Measurements from ENCODE around the gene LYSMD4. TPM values are rescaled to one million over a fixed set of nuclear protein-coding genes. Genes with fewer than 3 reads are reported as not detected.
A peak's percentile ranks its signal among the peaks of the same experiment; 100 is the strongest.
"Not testable (repeated sequence)": the region's sequence is repeated elsewhere in the genome, so short reads cannot be mapped to it uniquely, and the experiment has no call there.

LYSMD4 gene
- total RNA-seq, 1 donor from 2014 or later, result 14.7 TPM

- Histone ChIP-seq H3K4me1 (no peaks in the 10 kb centered on the region), H3K27me3 (no peaks in the 10 kb centered on the region), H3K27ac (no peak overlapping the region), H3K9me3 (no peaks in the 10 kb centered on the region), H3K4me3 (no peak overlapping the region), H3K36me3 (no peaks in the 10 kb centered on the region)
- TF ChIP-seq POLR2A (IDR thresholded peaks at IDR 0.05) (no peak), POLR2AphosphoS5 (IDR thresholded peaks at IDR 0.05; ENCODE audit: insufficient read depth in 1 of 2, low read depth in 1 of 2) (no peak), CTCF (IDR thresholded peaks at IDR 0.05) (no peak)
- DNase-seq (ENCODE audit: extremely low spot score in 2 of 2), result no peak
- intact Hi-C loops (cut with DNase I), result no loop called here
Measured at GRCh38 chr15:99762288-99762687, 29.1 kb upstream of the LYSMD4 start.

- Histone ChIP-seq H3K4me1 (no peaks in the 10 kb centered on the region), H3K27ac (no peak overlapping the region), H3K9me3 (no peaks in the 10 kb centered on the region), H3K36me3 (no peaks in the 10 kb centered on the region), H3K4me3 (no peak overlapping the region), H3K27me3 (no peaks in the 10 kb centered on the region)
- no peak for DNase-seq (ENCODE audit: extremely low spot score in 2 of 2)
- intact Hi-C loops (cut with DNase I), result loop anchor here (10.0 kb wide), 1 partner anchor 481 kb away; no protein-coding TSS in a partner anchor
- no peak for TF ChIP-seq POLR2AphosphoS5 (IDR thresholded peaks at IDR 0.05; ENCODE audit: insufficient read depth in 1 of 2, low read depth in 1 of 2)
- TF ChIP-seq CTCF (IDR thresholded peaks at IDR 0.05), result peak; percentile 47 to 73 (median 67)
- TF ChIP-seq POLR2A (IDR thresholded peaks at IDR 0.05), result no peak
Measured at GRCh38 chr15:99755692-99756409, 22.6 kb upstream of the LYSMD4 start.

GRCh38 chr15:99753066-99753465 lies 19.8 kb upstream of the LYSMD4 start:
- TF ChIP-seq POLR2A (IDR thresholded peaks at IDR 0.05) (no peak), CTCF (IDR thresholded peaks at IDR 0.05) (no peak), POLR2AphosphoS5 (IDR thresholded peaks at IDR 0.05; ENCODE audit: insufficient read depth in 1 of 2, low read depth in 1 of 2) (no peak)
- no peak overlapping the region for H3K27ac ChIP-seq
- intact Hi-C loops (cut with DNase I), result loop anchor here (10.0 kb wide), 1 partner anchor 478 kb away; no protein-coding TSS in a partner anchor

GRCh38 chr15:99752556-99752955 lies 19.3 kb upstream of the LYSMD4 start:
- Histone ChIP-seq H3K27me3 (no peaks in the 10 kb centered on the region), H3K4me3 (no peak overlapping the region), H3K9me3 (no peaks in the 10 kb centered on the region), H3K36me3 (no peaks in the 10 kb centered on the region), H3K4me1 (no peaks in the 10 kb centered on the region), H3K27ac (no peak overlapping the region)
- DNase-seq (ENCODE audit: extremely low spot score in 2 of 2), result no peak
- TF ChIP-seq POLR2A (IDR thresholded peaks at IDR 0.05) (no peak), POLR2AphosphoS5 (IDR thresholded peaks at IDR 0.05; ENCODE audit: insufficient read depth in 1 of 2, low read depth in 1 of 2) (no peak), CTCF (IDR thresholded peaks at IDR 0.05) (no peak)
- intact Hi-C loops (cut with DNase I), result loop anchor here (10.0 kb wide), 1 partner anchor 478 kb away; no protein-coding TSS in a partner anchor

More at GRCh38 chr15:99753066-99753465, 19.8 kb upstream of the LYSMD4 start:
- H3K4me3 ChIP-seq, result no peak overlapping the region
- H3K36me3 ChIP-seq, result no peaks in the 10 kb centered on the region
- H3K9me3 ChIP-seq, result no peaks in the 10 kb centered on the region
- no peaks in the 10 kb centered on the region for H3K4me1 ChIP-seq
- no peaks in the 10 kb centered on the region for H3K27me3 ChIP-seq
- DNase-seq (ENCODE audit: extremely low spot score in 2 of 2), result no peak

GRCh38 chr15:99750326-99750725 lies 17.1 kb upstream of the LYSMD4 start:
- not testable (repeated sequence) for H3K9me3 ChIP-seq; H3K36me3 ChIP-seq; H3K27ac ChIP-seq; DNase-seq (ENCODE audit: extremely low spot score in 2 of 2); H3K4me1 ChIP-seq; H3K27me3 ChIP-seq; H3K4me3 ChIP-seq
- intact Hi-C loops (cut with DNase I), result loop anchor here (10.0 kb wide), 1 partner anchor 476 kb away; no protein-coding TSS in a partner anchor

Measured in vagina (tissue), 2 donors.